ENCODE results near the gene KIAA1210.

DNA sequence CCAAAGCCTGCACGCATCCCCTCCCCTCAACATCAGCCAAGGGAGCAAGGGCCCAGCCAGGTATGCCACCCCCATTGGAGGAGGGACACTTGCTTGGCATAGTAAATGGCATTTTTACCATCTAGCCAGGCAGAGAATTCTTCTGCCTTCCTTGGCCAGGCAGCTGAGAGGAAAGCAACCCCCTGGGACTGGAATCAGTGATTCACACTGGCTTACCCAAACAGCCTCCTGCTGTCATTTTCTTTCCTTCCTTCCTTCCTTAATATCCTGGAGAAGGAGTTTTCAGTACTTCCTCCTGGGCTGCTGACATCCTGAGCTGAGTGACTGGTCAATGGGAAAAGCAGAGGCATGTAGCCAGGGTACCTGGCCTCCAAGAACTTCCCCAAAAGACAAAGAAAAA is 28.6 kb upstream of the KIAA1210 start:
- TF ChIP-seq GATA3 (IDR thresholded peaks at IDR 0.05; ENCODE audit: low read depth, low read length) = no peak
- TF ChIP-seq GATA2 (IDR thresholded peaks at IDR 0.05; ENCODE audit: low read depth, low read length) = no peak

Measured in SH-SY5Y (cell line).